ENCODE measurements around the gene TBCCD1.

DNA sequence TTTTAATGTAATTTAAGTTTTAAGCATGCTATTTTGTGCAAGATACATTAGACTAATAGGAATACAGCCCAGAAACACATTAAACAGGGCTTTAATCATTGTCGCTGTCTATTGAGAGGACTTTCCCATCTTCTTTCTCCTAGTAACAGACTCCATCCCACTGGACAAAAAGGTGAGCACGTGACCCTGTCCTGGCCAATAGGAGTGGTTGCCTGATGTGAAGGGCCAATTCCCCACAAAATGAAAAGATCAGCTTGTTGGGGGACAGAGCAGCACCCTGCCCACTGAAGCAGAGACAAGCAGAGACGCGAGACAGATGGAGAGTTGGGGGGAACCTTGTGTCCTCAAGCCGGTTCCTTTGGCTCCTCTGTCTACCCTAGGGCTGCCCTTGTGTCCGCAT, 44.1 kb downstream of the TBCCD1 start:
- TF ChIP-seq POLR2A (IDR thresholded peaks at IDR 0.05) (no peak), CTCF (IDR thresholded peaks at IDR 0.05) (no peak)
